Measurements from ENCODE around the gene PIK3IP1.

The PIK3IP1 gene

DNA sequence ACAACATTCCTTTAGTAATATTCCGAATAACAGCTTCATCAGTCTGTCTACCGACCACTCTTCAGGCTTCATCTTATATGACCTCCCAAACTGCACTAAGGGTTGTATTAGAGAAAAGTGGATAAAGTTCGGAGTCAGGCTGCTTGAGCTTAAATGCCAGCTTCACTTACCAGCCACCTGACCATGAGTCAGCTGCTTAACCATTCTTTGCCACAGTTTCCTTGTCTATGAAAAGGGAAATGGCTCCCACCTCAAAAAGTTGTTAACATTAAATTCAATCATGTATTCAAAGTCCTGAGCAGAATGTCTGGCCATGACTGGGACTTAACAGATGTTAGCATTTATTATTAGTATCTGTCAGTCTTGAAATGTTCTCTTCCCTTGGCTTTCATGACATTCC lies 59.3 kb downstream of the PIK3IP1 start:
- TF ChIP-seq POLR2AphosphoS5 (IDR thresholded peaks at IDR 0.05; ENCODE audit: low read depth, low read length) (no peak), POLR2A (IDR thresholded peaks at IDR 0.05; ENCODE audit: low read depth, low read length) (no peak), PAX5 (IDR thresholded peaks at IDR 0.05; ENCODE audit: insufficient read depth, low read length, severe bottlenecking) (no peak), POU2F2 (IDR thresholded peaks at IDR 0.05; ENCODE audit: low read depth, low read length) (no peak), TAF1 (IDR thresholded peaks at IDR 0.05; ENCODE audit: low read depth, low read length) (no peak), SPI1 (IDR thresholded peaks at IDR 0.05; ENCODE audit: low read depth, low read length) (no peak)
- DNase-seq (ENCODE audit: insufficient read length, low spot score) (no peak), FAIRE-seq (no peak)
